Pancreas (tissue), 10 donors: ENCODE data around the gene NELFB. TPM values are rescaled to one million over a fixed set of nuclear protein-coding genes. Genes with fewer than 3 reads are reported as not detected.
A peak's percentile ranks its signal among the peaks of the same experiment; 100 is the strongest.

Source experiments
- ATAC-seq, 4 donors: fragments of 200-7000 bp; cut with Tn5 transposase; one replicate each; pipeline versions ENCODE4 v1.8.0 to v1.9.1; 2020; ENCODE audit warnings: mild to moderate bottlenecking in 4 of 4, moderate library complexity in 4 of 4
- DNase-seq, 6 donors: peaks; one replicate each; pipeline ENCODE4 v3.0.0-alpha.2; 2020
- FAIRE-seq: peaks from 2 replicates; lab custom pipeline; 2012; peaks lifted over from hg19 to GRCh38; lab: Jason Lieb, UNC
- H3K27ac ChIP-seq, 4 donors: fragments of 200-600 bp; sonication (generic); 1 replicate in 3 of 4; 2 replicates in 1 of 4; pipeline versions ENCODE4 v1.5.0 to v1.8.0; 2020
- H3K27me3 ChIP-seq, 4 donors: fragments of 200-600 bp; one replicate each; pipeline ENCODE4 v1.8.0; 2021
- H3K36me3 ChIP-seq, 3 donors: fragments of 200-600 bp; sonication (generic) in 1 of 3; one replicate each; pipeline versions ENCODE4 v1.5.0 to v1.8.0; 2020 to 2021
- H3K4me1 ChIP-seq, 3 donors: fragments of 200-600 bp; one replicate each; pipeline ENCODE4 v1.8.0; 2021
- H3K4me3 ChIP-seq, 4 donors: fragments of 200-600 bp; sonication (generic) in 2 of 4; one replicate each; pipeline versions ENCODE4 v1.5.0 to v1.8.0; 2020 to 2021
- H3K9me3 ChIP-seq, 4 donors: fragments of 200-600 bp; one replicate each; pipeline ENCODE4 v1.8.0; 2021
- WGBS, 2 donors: extraction: QIAGEN DNeasy Blood & Tissue Kit; methylation state at CpG; one replicate each; pipeline ENCODE4 v1.1.7; 2013; 5-methylcytosine and 5-hydroxymethylcytosine counted together
- intact Hi-C, 3 donors: fragments of 100-400 bp; cut with DNase I; formaldehyde crosslinking; loops; one replicate each; pipeline versions ENCODE4 v1.11.1 to v1.14.2; 2022
- polyA plus RNA-seq, 2 donors: library from polyadenylated mRNA; stranded (reverse); fragments of 200-250 nt; gene quantifications; one replicate each; pipeline ENCODE4 v1.2.3, GENCODE V29; 2013
- total RNA-seq, 6 donors: library from RNA; stranded (reverse); fragmentation: NEBNext Ultra II Directional in 4 of 6; extraction: Animal tissue kit (Norgen Biotek cat#: 25700) in 4 of 6; gene quantifications; one replicate each; pipeline versions ENCODE4 v1.2.1 to v1.2.4, GENCODE V29; 2021 to 2023
- TF ChIP-seq, protein P1 (sequence below), 4 donors: fragments of 200-600 bp; sonication (generic) in 3 of 4; IDR thresholded peaks; one replicate each; pipeline versions ENCODE4 v1.5.0 to v1.8.0; 2021; ENCODE audit warnings: antibody characterized with exemption in 4 of 4
- donor health status: healthy with polysubstance abuse.
- donor health status: DM: no; HTN: no; CAD: no; lungs with moderate emphysema.
- donor health status: DM: no; HTN: no; CAD: no.
- donor health status: control.
- donor health status: control.
- donor health status: Bipolar disorder and iron deficiency.
- donor health status: DM: yes; HTN: yes; CAD: no.
- donor health status: DM: no; HTN: no; CAD: no.
- donor health status: DM: no; HTN: no; CAD: no.
- donor health status: DM: yes; HTN: yes; CAD: no.

The NELFB gene
- total and polyA plus RNA-seq, 8 donors = 22.3 to 34.2 (median 29.5) TPM

DNA sequence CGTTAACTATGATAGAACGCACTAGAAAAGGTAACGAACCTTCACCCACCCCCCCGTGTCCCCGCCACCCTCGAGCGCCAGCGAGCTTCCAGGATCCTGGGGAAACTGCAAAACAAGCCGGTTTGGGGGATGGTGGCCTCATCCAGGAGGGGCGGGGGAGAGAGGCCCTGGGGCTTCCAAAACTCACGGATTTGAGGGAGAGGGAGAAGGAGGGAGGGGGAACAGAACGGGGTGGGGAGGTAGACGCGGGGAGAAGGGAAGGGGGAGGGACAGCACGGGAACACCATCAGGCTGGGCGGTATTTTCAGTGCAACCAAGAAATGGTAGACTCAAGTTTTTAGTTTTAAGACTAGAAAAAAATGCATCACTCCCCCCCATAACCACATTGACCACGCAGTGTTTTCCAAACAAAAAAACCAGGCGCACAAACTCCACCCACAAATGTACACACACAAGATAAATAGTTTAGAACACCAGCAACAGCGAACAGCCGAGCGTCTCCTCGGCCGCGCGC lies 45.5 kb downstream of the NELFB start:
- DNase-seq (peak in 5 of 6 donors; percentile 52 to 59 (median 55)), ATAC-seq (no peak), FAIRE-seq (no peak)
- TF ChIP-seq, protein P1, sequence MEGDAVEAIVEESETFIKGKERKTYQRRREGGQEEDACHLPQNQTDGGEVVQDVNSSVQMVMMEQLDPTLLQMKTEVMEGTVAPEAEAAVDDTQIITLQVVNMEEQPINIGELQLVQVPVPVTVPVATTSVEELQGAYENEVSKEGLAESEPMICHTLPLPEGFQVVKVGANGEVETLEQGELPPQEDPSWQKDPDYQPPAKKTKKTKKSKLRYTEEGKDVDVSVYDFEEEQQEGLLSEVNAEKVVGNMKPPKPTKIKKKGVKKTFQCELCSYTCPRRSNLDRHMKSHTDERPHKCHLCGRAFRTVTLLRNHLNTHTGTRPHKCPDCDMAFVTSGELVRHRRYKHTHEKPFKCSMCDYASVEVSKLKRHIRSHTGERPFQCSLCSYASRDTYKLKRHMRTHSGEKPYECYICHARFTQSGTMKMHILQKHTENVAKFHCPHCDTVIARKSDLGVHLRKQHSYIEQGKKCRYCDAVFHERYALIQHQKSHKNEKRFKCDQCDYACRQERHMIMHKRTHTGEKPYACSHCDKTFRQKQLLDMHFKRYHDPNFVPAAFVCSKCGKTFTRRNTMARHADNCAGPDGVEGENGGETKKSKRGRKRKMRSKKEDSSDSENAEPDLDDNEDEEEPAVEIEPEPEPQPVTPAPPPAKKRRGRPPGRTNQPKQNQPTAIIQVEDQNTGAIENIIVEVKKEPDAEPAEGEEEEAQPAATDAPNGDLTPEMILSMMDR (IDR thresholded peaks at IDR 0.05) = no peak
- no peaks in the 10 kb centered on the region for H3K36me3 ChIP-seq
- peak overlapping the region; percentile 70 to 87 (median 77) for H3K27ac ChIP-seq
- intact Hi-C loops = loop anchor here in 1 of 3 donors (5.0 kb wide), 1 partner anchor 107 kb away; no protein-coding TSS in a partner anchor
- H3K9me3 ChIP-seq = no peaks in the 10 kb centered on the region
- 1 to 2% methylated on average over 23 to 25 of the region's 25 CpGs for WGBS, 2 donors
- H3K27me3 ChIP-seq = no peaks in the 10 kb centered on the region
- peak overlapping the region; percentile 39 to 70 (median 54) for H3K4me3 ChIP-seq
- H3K4me1 ChIP-seq = peaks cover 28 to 43% (median 34%) of the 10 kb centered on the region in 3 donors

DNA sequence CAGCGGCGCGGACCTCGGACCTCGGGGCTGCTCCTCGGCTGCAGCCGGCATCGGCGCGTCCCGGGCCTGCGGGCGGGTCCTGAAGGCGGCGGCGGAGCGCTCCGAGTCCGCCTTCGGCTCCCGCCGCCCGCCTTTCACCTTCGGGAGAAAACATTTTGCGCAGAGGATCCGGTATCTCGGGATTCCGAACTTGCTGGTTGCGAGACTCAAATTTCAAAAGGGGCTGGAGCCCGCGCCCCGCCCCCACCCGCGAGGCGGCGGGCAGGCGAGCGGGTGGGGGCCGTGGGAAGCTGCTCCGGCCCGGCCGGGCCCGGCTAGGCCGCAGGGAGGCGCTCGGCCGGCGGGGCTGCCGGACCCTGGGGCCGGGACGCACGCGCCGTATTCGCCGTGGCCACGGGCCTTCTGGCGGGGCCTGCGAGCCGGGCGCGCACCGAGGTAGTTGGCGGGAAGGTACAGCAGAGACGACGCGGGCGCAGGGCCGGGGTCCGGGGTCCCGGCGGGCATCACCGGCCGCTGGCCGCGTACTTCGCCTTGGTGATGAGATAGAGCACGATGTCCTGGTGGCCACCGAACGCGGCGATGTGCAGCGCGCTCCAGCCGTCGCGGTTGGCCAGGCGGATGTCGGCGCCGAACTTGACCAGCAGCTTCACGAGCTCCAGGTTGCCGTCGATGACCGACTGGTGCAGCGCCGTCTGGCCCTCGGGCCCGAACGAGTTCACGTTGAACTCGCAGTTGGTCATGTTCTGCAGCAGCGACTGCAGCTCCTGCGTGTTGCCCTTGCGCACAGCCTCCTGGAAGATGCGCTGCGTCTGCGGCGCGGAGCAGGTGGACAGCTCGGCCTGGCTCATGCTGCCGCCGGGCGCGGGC lies 46.2 kb downstream of the NELFB start:
- ATAC-seq (peak; percentile 4 to 40 (median 27)), FAIRE-seq (no peak), DNase-seq (peak; percentile 55 to 89 (median 78))
- intact Hi-C loops = loop anchor here in 1 of 3 donors (5.0 kb wide), 1 partner anchor 106 kb away; no protein-coding TSS in a partner anchor
- whole genome bisulfite sequencing, 2 donors = 0 to 1% methylated on average over 92 to 115 of the region's 115 CpGs
- Histone ChIP-seq H3K4me1 (peaks cover 28 to 48% (median 39%) of the 10 kb centered on the region in 3 donors), H3K36me3 (no peaks in the 10 kb centered on the region), H3K27me3 (no peaks in the 10 kb centered on the region), H3K27ac (peak overlapping the region; percentile 70 to 87 (median 77)), H3K9me3 (no peaks in the 10 kb centered on the region), H3K4me3 (peak overlapping the region; percentile 39 to 70 (median 54))
- TF ChIP-seq, protein P1 (IDR thresholded peaks at IDR 0.05) = no peak

DNA sequence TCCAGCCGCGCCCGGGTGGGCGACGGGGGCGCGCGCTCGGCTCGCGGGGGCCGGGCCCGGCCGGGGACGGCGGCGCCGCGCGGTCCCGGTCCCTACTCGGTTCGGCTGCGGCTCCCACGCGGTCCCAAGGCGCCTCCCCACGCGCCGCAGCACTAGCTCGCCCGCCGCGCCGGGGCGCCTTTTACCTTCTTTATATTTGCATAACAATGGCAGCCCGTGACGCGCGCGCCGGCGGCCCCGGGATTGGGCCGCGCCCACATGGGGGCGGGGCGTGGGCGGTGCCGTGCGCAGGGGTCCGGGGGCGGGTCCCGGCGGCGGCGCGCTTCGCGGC lies 47.0 kb downstream of the NELFB start, which contains the start of gene NRARP:
TSS of gene NRARP (minus strand) at position 154 of the 331 bp plus-strand sequence. CDS start 343 bp downstream, outside the sequence.
- Histone ChIP-seq H3K4me3 (peak within 1 kb of the TSS; percentile 39 to 70 (median 54)), H3K27ac (peak within 1 kb of the TSS; percentile 78 to 95 (median 92)), H3K4me1 (peaks cover 25 to 50% (median 33%) of the 10 kb centered on the region in 3 donors), H3K9me3 (no peaks in the 10 kb centered on the region), H3K27me3 (no peaks in the 10 kb centered on the region), H3K36me3 (no peaks in the 10 kb centered on the region)
- DNase-seq (peak; percentile 88 to 98 (median 94)), ATAC-seq (peak; percentile 41 to 58 (median 56)), FAIRE-seq (no peak)
- intact Hi-C loops = loop anchor here in 1 of 3 donors (5.0 kb wide), 1 partner anchor 105 kb away; no protein-coding TSS in a partner anchor
- TF ChIP-seq, protein P1 (IDR thresholded peaks at IDR 0.05) = no peak
- WGBS, 2 donors = 0 to 1% methylated on average over 39 to 60 of the region's 60 CpGs

DNA sequence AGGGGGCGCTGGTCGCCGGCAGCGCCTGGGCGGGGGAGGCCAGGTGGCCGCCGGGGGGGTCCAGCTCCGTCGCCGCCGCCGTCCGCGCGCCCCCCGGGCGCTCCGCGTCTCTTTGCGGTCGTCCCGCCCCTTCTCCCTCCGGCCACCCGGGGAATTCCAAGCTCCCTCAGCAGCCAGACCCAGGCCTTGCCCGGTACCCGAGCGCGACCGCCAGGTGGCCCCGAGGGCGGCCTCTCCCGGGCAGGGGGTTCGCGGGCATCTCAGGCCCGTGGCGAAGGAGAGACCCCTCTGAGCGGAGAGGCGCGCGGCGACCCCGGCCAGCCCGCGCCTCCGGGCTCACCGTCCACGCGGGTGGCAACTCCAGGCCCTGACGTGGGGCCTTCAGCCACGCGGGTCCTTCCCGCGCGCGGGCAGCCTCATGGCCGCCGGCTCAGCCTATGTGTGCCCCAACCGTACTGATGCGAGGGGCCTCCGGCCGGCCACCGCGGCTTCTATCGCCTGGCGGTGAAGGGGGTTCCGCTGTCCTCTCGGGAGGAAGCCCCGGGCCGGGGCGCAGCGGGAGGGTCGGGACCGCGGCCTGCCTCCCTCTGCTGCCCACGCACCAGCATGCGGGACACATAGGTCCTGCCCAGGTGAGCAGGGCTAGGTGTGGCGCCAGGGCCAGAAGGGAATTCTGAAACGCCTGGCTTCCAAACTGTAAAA lies 47.5 kb downstream of the NELFB start:
- Histone ChIP-seq H3K36me3 (no peaks in the 10 kb centered on the region), H3K9me3 (no peaks in the 10 kb centered on the region), H3K27ac (peak overlapping the region; percentile 78 to 95 (median 92)), H3K4me1 (peaks cover 28 to 51% (median 36%) of the 10 kb centered on the region in 3 donors), H3K4me3 (peak overlapping the region in 3 of 4 donors; percentile 28 to 64 (median 52)), H3K27me3 (no peaks in the 10 kb centered on the region)
- 17 to 20% methylated on average over 48 to 78 of the region's 78 CpGs for WGBS, 2 donors
- no peak for FAIRE-seq
- intact Hi-C loops = loop anchor here in 1 of 3 donors (5.0 kb wide), 1 partner anchor 105 kb away; no protein-coding TSS in a partner anchor
- TF ChIP-seq, protein P1 (IDR thresholded peaks at IDR 0.05) = peak; percentile 34 to 49 (median 46)
- ATAC-seq = peak; percentile 2 to 23 (median 6)
- peak in 5 of 6 donors; percentile 38 to 92 (median 67) for DNase-seq
